ENCODE data around the gene DNAJB13. TPM values are rescaled to one million over a fixed set of nuclear protein-coding genes. Genes with fewer than 3 reads are reported as not detected.

Gene DNAJB13
- total and polyA plus RNA-seq, 2 of the 13 experiments (the other 11 are each of a cell fraction or from before 2014, with no cell fraction given) = 2.3 TPM; not detected in 1

DNA sequence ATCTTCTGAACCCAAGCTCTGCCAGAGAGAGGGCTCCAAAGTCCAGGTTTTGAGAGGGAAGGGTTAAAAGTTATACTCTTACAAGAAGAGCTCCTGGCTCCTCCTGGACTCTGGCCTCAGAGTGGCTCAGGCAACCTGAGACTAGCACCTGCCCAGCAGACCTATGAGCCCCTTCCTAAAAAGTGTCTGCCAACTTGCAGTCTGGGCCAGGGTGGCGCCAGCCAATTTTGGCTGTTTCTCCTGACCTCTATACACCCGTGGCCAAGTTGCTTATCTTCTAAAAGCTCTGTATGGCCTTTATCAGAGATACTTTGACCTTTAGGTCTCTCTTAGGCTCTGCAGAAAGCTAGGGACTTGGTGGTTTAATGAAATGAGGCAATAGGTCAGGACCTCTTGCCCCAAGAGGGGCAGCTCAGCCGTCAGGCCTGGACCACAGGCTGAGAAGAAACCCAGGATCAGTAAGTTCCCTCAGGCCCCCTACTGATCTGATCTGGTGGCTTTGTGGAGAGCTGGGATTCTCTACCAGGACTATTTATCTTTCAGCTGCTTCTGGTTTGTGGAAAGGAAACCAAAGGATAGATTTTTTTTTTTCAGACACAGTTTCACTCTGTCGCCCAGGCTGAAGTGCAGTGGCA lies 68.4 kb downstream of the DNAJB13 start:
- Histone ChIP-seq H3K9me3 (ENCODE audit: low read length) (no peaks in the 10 kb centered on the region), H3K4me3 (replicated peaks in 1 of 3; ENCODE audit: insufficient read depth in 1 of 3, low read depth in 2 of 3, low read length in 3 of 3) (peak overlapping the region in 2 of 3 experiments; percentile 18 to 69; a peak in 3 of 6 replicates), H3K36me3 (replicated peaks in 1 of 2; ENCODE audit: control insufficient read depth in 1 of 2, insufficient read depth in 2 of 2, low read length in 2 of 2) (no peaks in the 10 kb centered on the region; a peak in 1 of 5 replicates), H4K20me1 (ENCODE audit: insufficient read depth, low read length) (no peaks in the 10 kb centered on the region), H3K9ac (ENCODE audit: insufficient read depth, low read depth, low read length) (peak overlapping the region; percentile 72), H2AFZ (ENCODE audit: low read length) (no peak overlapping the region), H3K4me2 (ENCODE audit: low read depth, low read length) (peak overlapping the region; percentile 85), H3K4me1 (ENCODE audit: insufficient read depth, low read length) (peaks cover 42% of the 10 kb centered on the region), H3K79me2 (ENCODE audit: insufficient read depth, low read length) (no peaks in the 10 kb centered on the region), H3K27ac (ENCODE audit: extremely low read length, insufficient read depth, low read length) (peak overlapping the region; percentile 92), H3K27me3 (ENCODE audit: control insufficient read depth in 1 of 2, insufficient read depth in 2 of 2, low read length in 2 of 2) (no peaks in the 10 kb centered on the region)
- in situ Hi-C loops (cut with HindIII; ENCODE audit: extremely low pct_ligation_motif_present, low pct_unique_long_range_greater_than_20kb) (no loop called here), intact Hi-C loops (cut with micrococcal nuclease; ENCODE audit: unreplicated experiment) (no loop called here)
- BruUV-seq (replicated peaks) = no TSS peak
- WGBS (ENCODE audit: low lambda C conversion rate) = 26% methylated on average over 3 of the region's 4 CpGs
- CTCF ChIA-PET (ENCODE audit: low intra/inter-chr PET ratio, low total read pairs) = no interaction called here
- FAIRE-seq (peak; percentile 73), DNase-seq (ENCODE audit: low spot score) (peak; percentile 17), ATAC-seq (peak; percentile 59)
- POLR2A ChIA-PET = interaction anchor here (0.6 to 2.0 kb wide), 11 partner anchors 8 to 151 kb away, joined by 3 to 32 read pairs (median 3); partner anchors contain the start of gene UCP2
- TF ChIP-seq ZSCAN22 (CRISPR knock-in tag; IDR thresholded peaks at IDR 0.05) (no peak), DMAP1 (CRISPR knock-in tag; IDR thresholded peaks at IDR 0.05) (0 out of 2 replicates have a peak, but pooled peaks have one; percentile 3), ISL2 (CRISPR knock-in tag; IDR thresholded peaks at IDR 0.05) (peak; percentile 35; the same call in 1 of the 2 replicates), REL (CRISPR knock-in tag; conservative IDR thresholded peaks at IDR 0.05) (no peak), ZNF773 (CRISPR knock-in tag; IDR thresholded peaks at IDR 0.05; ENCODE audit: borderline replicate concordance) (no peak), ZNF260 (CRISPR knock-in tag; IDR thresholded peaks at IDR 0.05; ENCODE audit: borderline replicate concordance, low read depth) (no peak), ZSCAN31 (CRISPR knock-in tag; IDR thresholded peaks at IDR 0.05; ENCODE audit: low read depth) (no peak), ZSCAN20 (CRISPR knock-in tag; IDR thresholded peaks at IDR 0.05; ENCODE audit: borderline replicate concordance) (no peak), NFIC (IDR thresholded peaks at IDR 0.05; ENCODE audit: low read length) (no peak), ZNF326 (CRISPR knock-in tag; IDR thresholded peaks at IDR 0.05; ENCODE audit: borderline replicate concordance) (no peak), PCBP1 (IDR thresholded peaks at IDR 0.05; ENCODE audit: borderline replicate concordance, low read depth, low read length) (no peak), ZNF589 (CRISPR knock-in tag; conservative IDR thresholded peaks at IDR 0.05) (no peak), ZZZ3 (CRISPR knock-in tag; IDR thresholded peaks at IDR 0.05; ENCODE audit: borderline replicate concordance) (no peak), CREM (IDR thresholded peaks at IDR 0.05) (no peak), CREM (CRISPR knock-in tag; IDR thresholded peaks at IDR 0.05) (no peak), ZNF841 (CRISPR knock-in tag; IDR thresholded peaks at IDR 0.05; ENCODE audit: borderline replicate concordance) (no peak), RELA (CRISPR knock-in tag; IDR thresholded peaks at IDR 0.05) (no peak), HOXA9 (CRISPR knock-in tag; IDR thresholded peaks at IDR 0.05; ENCODE audit: borderline replicate concordance) (no peak), SMARCC2 (IDR thresholded peaks at IDR 0.05) (no peak), GTF3A (CRISPR knock-in tag; conservative IDR thresholded peaks at IDR 0.05) (no peak), SPEN (CRISPR knock-in tag; IDR thresholded peaks at IDR 0.05; ENCODE audit: low read depth) (no peak), HIVEP1 (CRISPR knock-in tag; IDR thresholded peaks at IDR 0.05) (peak; percentile 21; the same call in 1 of the 2 replicates), ZBTB7A (CRISPR knock-in tag; IDR thresholded peaks at IDR 0.05) (no peak), SP1 (IDR thresholded peaks at IDR 0.05) (no peak), SP1 (CRISPR knock-in tag; IDR thresholded peaks at IDR 0.05) (no peak), KMT2B (CRISPR knock-in tag; IDR thresholded peaks at IDR 0.05) (no peak), ZNF282 (IDR thresholded peaks at IDR 0.05; ENCODE audit: partially characterized antibody) (no peak)
- TF ChIP-seq, protein P1, sequence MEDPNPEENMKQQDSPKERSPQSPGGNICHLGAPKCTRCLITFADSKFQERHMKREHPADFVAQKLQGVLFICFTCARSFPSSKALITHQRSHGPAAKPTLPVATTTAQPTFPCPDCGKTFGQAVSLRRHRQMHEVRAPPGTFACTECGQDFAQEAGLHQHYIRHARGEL (CRISPR knock-in tag; IDR thresholded peaks at IDR 0.05) = no peak

Measured in HepG2 (cell line).